Activated naive CD4-positive, alpha-beta T cell treated with anti-CD3 and anti-CD28 coated beads, Interleukin-2, amount 50 U/mL, for 16 hours (primary cell): ENCODE measurements around the gene PROC.

ENCODE experiments used
- DNase-seq: peaks from one replicate; pipeline ENCODE4 v3.0.0-alpha.2; 2020

The PROC gene

DNA sequence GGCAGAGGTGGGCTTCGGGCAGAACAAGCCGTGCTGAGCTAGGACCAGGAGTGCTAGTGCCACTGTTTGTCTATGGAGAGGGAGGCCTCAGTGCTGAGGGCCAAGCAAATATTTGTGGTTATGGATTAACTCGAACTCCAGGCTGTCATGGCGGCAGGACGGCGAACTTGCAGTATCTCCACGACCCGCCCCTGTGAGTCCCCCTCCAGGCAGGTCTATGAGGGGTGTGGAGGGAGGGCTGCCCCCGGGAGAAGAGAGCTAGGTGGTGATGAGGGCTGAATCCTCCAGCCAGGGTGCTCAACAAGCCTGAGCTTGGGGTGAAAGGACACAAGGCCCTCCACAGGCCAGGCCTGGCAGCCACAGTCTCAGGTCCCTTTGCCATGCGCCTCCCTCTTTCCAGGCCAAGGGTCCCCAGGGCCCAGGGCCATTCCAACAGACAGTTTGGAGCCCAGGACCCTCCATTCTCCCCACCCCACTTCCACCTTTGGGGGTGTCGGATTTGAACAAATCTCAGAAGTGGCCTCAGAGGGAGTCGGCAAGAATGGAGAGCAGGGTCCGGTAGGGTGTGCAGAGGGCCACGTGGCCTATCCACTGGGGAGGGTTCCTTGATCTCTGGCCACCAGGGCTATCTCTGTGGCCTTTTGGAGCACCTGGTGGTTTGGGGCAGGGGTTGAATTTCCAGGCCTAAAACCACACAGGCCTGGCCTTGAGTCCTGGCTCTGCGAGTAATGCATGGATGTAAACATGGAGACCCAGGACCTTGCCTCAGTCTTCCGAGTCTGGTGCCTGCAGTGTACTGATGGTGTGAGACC lies at the start of gene PROC:
TSS of gene PROC (plus strand) at position 128 of the 812 bp plus-strand sequence. CDS start 1,516 bp downstream, outside the sequence.
- DNase-seq = no peak

DNA sequence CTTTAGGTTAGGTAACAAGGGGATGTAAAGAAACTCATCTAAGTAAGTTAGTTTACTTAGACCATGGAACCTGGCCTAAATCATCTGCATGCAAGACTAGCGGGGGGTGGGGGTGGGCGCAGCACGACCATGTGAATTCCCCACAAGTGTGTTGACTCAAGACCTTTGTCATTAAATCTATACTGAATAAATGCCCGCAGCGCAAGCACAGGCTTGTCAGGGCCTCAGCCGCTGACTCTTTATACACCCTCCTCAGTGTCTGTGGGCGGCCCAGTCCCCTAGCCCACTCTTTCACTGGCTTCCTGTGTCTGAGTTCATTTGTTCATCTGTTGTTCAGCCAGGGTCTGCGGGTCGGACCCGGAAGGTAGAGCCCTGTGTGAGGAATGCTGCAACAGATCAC lies 48.2 kb upstream of the PROC start:
- DNase-seq = no peak

DNA sequence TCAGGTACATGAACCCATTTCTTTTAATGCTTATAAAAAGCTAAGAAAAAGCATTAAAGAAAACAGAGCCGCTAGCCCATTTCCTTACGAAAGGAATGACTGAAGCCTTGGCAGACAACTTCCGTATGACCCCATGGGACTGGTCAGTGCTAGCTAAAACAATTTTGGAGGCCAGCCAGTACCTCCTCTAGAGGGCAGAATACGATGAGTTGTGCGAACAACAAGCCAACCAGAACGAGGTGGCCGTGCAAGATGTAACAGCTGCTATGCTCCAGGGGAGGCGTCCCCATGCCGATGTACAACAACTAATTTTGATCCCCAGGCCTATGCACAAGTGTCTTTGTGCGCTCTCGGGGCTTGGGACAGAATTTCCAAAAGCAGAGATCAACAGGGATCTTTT lies 47.2 kb upstream of the PROC start:
- no peak for DNase-seq

DNA sequence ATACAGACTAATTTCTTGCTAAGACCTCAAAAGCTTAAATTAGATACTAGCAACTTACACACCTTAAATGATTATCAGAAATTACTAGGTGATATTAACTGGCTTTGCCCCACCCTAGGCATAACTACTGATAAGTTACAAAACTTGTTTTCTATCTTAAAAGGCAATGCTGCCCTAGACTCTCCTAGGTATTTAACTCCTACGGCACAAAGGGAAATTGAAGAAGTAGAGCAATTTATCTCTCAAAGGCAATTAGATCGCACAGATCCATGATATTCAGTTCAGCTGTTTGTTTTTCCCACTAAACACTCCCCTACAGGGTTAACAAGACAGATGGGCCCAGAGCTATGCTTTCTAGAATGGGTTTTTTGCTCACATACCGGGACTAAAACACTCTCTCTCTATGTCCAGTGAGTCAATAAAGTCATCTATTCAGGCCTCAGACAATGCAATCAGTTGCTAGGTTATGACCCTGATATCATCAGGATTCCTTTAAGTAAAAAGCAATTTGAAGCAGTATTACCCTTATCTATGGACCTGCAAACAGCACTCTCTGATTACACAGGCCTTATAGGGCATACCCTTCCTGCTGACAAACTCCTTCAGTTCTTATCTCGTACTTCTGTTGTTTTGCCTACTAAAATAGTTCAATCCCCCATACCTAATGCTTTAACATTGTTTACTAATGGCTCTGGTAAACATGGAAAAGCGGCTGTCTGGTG lies 44.7 kb upstream of the PROC start:
- DNase-seq = no peak

DNA sequence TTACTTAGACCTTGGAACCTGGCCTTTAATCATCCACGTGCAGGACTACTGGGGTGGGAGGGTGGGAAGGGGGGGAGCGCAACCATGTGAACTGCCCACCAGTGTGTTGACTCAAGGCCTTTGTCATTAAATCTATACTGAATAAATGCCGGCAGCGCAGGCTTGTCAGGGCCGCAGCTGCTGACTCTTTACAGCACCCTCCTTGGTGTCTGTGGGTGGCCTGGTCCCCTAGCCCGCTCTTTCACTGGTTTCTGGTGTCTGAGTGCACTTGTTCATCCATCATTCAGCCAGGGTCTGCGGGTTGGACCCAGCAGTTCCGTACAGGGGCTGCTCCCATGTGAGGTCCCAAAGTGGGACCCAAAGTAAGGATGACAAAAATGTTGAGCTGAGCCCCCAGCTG lies 42.0 kb upstream of the PROC start:
- DNase-seq = no peak

DNA sequence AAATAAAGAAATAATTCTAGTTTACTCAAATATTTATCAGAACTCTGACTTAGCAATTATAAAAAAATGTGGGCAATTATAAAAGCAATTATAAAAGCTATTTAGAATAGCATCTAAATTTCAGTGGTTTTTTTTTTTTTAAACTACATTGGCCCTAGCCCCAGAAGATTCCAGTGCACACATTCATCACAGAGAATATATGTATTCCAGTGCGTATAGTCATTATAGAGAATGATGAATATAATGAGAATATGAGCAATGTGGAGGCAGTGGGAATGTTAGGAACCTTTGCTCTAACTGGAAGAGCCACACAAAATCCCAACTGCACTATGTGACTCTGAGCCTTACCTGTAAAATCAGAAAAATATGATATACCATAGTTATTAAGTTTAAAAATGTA lies 41.0 kb upstream of the PROC start:
- no peak for DNase-seq

DNA sequence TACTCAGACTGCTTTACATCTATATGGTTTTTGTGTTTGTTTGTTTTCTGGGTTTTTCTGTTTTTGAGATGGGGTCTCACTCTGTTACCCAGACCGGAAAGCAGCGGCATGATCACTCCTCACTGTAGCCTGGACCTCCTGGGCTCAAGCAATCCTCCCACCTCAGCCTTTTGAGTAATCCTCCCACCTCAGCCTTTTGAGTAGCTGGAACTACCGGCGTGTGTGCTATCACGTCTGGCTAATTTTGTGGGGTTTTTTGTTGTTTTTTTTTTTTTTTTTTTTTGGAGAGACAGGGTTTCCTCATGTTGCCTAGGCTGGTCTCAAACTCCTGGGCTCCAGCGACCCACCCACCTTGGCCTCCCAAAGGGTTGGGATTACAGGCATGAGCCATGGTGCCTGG lies 39.5 kb upstream of the PROC start:
- no peak for DNase-seq

DNA sequence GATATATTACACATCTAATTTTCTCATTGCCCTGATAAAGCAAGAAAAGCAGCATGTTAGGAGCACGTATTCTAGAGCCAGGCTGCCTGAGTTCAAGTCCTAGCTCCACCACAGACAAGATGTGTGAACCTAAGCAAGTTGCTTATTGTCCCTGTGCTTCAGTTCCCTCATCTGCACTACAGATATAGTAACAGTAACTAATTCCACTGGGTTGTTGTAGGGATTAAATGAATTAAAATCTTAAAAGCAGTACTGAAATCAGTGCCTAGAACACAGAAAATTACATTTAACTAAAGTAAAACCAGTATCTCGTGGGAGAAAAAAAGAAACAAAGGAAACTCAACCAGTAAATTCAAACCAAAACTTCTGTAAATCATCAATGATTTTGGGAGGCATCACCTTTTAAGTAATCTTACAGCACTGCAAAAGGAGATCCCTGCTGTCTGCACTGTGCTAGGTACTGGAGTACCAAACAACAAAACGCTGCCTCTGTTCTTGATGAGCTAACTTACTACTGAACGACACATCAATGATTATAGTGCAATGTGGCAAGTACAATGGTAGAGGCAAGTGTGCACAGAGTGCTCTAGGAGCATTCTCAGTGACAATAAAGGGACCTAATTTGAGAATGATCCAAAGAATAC lies 38.4 kb upstream of the PROC start:
- no peak for DNase-seq

DNA sequence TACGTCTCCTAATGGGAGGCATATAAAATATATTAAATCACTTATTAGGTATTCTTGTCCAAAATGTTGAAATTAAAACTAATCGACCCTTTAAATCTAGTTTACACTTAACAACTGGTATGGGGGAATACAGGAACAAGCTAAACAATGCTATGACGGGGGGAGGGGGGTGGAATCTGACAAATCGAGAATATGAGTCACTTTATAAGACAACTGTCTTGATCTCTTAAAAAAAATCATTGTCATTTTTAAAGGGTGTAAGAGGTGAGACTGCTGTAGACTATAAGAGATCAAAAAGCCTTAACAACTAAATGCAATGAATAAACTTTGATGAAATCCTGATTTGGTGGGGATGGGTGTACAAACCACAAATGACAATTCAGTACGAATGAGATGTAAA lies 36.5 kb upstream of the PROC start:
- DNase-seq = peak; percentile 30

DNA sequence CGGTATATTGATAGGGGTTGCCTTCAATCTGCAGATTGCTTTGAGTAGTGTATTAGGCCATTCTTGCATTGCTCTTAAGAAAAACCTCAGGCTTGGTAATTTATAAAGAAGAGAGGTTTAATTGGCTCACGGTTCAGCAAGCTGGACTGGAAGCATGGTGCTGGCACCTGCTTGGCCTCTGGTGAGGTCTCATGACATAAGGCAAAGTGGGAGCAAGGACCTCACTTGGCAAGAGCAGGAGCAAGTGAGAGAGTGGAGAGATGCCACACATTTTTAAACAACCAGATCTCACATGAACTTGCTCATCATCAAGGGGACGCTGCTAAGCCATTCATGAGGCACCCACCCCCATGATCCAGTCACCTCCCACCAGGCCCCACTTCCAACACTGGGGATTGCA lies 35.4 kb upstream of the PROC start:
- no peak for DNase-seq

DNA sequence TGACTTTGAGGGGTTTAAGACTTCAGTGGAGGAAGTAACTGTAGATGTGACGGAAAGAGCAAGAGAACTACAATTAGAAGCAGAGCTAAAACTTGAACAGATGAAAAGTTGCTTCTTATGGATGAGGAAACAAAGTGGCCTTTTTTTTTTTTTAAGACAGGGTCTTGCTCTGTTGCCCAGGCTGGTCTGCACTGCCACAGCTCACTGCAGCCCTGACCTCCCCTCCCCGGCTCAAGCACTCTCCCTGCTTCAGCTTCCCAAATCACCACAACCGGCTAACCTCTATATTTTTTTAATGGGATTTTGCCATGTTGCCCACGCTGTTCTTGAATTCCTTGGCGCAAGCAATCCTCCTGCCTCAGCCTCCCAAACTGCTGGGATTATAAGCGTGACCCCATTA lies 33.7 kb upstream of the PROC start:
- DNase-seq = no peak

DNA sequence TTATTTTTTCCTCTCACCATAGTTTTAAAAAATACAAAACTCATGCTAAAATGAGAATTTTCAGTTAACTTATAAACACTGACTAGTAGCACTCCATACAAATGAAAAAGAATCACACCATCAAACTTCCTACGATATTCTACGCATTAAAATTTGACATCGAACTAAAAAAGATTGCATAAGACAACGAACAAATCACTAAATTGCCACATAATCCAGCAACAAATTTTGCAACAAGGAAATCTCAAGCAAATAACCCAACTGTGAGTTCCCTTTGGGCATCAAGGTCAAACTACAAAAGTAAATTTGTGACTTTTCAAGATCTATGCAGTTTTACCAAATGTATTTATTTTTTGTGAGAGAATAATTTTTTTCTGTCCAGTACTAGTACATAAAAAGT lies 32.0 kb upstream of the PROC start:
- DNase-seq = no peak

DNA sequence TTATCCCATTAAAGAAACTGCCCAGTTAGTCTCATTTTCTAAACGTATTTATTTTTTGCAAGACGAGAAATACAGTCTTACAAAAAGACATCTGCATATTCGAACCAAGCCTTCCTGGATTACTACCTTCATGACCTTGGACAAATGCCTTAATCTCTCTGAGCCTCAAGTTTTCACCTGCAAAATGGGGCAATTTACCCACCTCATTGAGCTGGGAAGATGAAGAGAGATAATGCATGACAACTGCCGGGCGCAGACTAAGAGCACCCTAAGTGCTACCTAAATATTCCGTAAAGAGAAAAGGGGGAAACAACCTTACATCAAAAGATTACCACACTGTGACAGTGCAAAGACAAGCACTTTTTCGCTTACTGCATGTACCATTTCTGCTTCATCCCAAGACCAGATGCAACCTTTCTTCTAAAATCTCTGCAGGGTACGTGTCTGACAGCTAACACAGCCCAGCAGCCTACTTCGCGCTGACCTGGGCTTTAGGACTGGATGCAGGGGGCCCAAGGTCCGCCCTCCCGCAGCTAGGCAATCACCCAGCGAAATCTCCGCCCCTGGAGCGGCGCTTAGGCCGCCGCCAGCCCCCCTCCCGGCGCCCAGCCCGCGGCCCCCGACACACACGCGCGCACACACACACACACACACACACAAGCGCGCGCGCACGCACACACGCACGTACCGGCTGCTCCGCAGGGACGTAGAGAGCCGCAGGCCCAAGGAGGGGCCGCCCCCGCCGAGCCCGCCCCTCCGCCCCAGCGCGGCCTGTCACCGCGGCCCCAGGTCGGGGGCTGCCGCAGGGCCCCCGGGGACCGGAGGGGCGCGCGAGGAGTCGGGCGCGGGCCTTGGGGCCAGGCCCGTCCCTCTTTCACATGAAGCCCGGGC lies 31.2 kb upstream of the PROC start:
- DNase-seq = peak; percentile 82

DNA sequence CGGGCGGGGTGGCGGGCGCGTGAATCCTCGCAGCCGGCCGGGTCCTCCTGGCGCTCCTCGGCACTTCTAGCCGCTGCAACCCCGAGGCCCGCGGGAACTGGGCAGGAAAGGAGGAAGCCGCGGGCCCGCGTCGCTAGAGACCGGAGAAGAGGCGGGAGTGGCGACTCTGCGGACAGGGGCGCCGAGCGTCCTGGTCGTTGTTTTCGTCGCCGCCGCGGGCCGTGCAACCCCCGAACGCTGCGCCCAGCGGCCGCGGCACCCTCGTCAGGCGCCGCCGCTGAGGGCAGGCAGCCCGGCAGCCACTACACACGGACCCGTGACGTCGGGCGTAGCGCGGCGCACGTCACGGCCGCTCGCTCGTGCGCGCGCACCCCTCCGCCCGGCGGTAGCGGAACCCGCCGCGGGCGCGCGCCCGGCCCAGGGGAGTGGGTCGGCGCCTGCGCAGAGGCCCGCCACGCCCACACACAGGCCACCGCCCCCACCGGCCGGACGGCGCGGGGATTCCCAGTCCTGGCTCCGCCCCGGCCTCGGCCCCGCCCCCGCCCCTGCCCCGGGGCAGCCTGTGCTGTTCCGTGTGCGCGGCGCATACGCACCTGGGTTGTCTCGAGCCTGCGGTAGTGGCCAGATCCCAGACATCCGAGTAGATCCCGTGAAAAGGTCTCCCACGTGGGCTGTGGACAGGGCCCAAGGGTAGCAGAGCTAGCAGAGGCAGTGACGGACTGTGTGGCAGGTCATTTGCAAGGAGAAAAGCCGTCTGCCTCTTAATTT lies 30.4 kb upstream of the PROC start, which contains the start of gene MAP3K2:
TSS of gene MAP3K2 (minus strand) at position 321 of the 768 bp plus-strand sequence. CDS start 44,846 bp downstream, outside the sequence.
- peak; percentile 93 for DNase-seq

DNA sequence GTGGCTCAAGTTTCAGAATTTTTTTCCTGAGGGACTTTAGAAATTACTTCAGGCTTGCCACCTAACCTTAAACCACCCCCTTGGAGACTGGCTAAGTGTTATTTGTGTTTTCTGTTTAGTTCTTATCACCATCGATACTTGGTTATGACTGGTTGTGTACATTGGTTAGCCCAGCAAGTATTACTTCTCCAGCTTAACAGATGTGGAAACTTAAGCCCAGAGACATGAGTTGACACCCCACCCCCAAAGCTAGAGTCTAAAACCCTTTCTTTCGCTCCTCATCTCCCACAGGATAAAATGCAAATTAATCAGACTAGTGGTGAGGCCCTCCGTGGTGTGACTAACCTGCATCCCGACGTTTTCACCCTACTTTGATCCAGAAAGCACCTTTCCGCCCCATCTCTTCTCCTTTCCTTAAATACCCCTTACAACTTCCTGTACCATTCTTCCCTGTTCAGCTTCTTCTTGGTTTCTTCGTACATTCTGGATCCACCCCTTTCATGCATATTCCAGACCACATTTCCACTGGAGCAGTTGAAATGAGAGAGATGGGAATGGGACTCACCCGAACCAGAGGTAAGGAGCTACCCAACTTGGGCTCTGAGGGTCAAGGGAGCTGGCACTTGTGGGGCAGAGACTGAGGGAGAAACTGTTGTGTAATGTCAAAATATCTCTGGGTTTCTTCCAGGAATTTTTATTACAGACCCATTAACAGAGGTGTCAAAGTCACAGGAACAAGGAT lies 29.6 kb upstream of the PROC start:
- no peak for DNase-seq

DNA sequence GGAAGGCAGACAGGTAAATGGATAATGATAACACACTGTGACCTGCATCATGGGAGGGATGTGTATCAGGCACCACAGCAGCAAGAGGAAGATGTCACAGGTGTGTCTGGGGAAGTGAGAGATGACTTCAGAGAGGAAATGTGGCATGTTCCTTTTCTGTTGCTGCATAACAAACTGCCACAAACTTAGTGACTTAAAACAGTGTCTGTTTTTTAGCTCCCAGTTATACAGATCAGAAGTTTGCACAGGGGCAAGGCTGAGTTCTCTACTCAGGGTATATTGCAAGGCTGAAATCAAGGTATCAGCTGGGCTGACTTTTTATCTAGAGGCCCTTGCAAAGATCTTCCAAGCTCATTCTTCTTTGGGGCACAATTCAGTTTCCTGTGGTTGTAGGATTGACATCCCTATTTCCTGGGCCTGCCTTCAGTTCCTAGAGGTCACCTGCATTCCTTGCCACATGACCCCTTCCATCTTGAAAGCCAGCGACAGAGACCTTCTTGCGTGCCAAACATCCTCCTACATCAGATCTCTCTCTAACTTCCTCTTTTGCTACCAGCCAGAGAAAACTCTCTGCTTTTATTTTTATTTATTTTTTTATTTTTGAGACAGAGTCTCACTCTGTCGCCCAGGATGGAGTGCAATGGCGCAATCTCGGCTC lies 28.3 kb upstream of the PROC start:
- no peak for DNase-seq

DNA sequence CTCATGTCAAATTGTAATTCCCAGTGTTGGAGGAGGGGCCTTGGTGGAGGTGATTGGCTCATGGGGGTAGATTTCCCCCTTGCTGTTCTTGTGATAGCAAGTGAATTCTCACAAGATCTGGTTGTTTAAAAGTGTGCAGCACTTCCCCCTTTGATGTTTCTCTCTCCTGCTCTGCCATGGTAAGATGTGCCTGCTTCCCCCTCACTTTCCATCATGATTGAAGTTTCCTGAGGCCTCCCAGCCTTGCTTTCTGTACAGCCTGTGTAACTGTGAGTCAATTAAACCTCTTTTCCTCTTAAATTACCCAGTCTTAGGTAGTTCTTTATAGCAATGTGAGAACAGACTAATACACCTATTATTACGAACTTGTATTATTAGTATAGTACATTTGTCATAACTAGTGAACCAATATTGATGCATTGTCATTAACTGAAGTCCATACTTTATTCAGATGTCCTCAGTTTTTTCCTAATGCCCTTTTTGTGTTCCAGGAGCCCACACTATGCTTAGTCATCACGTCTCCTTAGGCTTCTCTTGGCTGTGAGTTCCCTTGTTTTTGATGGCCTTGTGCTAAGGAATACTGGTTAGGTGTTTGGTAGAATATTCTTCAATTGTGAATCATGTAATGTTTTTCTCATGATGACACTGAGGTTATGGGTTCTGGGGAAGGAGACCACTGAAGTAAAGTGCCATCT lies 25.9 kb upstream of the PROC start:
- no peak for DNase-seq

DNA sequence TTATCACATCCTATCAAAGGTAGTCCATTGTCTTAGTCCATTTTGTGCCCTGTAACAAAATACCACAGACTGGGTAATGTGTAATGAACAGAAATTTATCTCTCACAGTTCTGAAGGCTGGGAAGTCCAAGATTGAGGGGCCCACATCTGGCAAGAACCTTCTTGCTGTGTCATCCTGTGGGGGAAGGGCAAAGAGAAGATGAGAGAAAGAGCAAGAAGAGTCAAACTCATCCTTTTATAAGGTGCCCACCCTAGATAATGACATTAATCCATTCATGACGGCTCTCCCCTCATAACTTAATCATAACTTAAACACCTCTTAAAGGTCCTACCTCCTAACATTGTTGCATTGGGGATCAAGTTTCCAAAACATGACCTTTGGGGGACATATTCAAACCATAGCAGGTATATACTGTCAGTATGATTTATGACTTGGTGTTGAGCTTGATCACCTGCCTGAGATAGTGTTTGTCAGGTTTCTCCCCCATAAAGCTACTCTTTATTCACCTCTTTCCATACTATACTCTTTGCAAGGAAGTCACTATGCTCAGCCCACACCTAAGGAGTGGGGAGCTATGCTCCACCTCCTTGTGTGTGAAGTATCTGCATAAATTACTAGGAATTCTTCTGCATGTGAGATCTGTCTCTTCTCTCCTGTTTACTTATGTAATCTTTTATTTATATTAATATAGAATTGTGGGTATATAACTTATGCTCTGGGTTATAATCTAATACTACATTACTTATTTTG lies 25.2 kb upstream of the PROC start:
- DNase-seq = no peak

DNA sequence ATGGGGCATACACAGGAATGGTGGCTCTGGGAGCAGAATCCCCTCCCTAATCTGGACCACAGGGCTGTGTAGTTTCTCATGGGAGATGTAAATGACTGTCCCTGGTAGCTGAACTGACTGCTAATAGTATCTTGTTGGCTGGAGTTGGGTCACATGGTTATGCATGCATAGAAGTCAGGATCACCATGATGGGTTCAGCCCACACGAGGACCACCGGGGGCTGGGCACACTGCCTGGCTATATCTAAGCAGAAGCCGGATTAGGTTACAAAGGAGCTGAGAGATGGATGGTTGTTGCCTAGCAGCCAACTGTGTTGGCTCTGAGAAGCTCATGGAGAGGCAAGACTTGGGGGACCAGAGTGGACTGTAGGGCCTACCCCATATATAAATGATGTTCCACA lies 23.7 kb upstream of the PROC start:
- no peak for DNase-seq
